Measurements from ENCODE around the gene RNF111.

RNF111 gene

DNA sequence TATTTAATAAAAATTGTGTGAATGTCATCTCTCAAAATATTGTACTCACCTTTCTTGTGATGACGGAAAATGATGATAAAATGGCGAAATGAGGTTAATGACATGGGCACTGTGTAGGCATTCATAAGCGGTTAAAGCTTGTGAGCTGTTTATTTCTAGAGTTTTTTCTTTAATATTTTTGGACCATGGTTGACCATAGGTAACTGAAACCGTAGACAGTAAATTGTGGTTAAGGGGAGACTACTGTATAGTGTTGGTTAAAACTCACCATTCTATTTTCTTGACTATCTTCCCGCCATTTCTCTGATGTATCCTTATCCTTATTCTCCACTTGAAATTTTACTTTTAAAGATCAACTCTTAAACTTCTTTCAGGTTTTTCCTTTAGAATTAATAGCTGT, 14.5 kb downstream of the RNF111 start:
- DNase-seq: no peak

DNA sequence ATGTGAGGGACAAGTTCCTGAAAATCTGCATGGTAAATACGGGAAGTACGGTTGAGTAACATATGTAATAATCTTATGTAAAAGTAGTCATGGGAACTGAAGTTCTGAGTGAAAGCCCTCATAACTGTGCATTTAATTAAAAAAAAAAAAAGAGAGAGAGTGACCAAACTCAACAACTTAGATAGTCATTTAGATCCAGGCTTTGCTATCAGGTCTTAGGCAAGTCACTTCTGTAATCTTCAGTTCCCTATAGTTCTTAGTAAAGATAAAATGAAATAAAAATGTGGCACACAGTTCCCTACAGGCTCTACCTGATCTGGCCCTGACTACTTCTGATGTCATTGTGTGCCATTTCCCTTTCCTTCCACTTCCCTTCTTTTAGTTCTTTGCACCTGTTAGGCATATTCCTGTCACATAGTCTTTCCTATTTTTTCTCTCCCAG, 15.0 kb downstream of the RNF111 start:
- no peak for DNase-seq

DNA sequence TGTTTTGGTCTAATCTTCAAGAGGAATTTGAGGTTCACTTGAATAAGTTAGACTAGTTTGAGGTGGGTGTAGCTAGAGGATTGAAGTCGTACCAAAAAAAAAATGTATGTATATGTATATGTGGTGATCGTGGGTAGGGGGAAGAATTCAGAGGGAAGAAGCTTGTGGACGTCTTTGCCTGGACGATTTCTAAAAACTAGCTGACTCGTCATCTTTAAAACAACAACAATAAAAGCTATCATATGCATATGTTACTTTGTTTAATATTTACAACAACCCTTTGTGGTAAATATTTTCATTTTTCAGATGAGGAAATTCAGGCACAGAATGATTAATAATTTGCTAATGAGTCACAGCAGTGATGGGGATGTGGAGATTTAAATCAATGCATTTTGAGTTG, 18.1 kb downstream of the RNF111 start:
- no peak for DNase-seq

DNA sequence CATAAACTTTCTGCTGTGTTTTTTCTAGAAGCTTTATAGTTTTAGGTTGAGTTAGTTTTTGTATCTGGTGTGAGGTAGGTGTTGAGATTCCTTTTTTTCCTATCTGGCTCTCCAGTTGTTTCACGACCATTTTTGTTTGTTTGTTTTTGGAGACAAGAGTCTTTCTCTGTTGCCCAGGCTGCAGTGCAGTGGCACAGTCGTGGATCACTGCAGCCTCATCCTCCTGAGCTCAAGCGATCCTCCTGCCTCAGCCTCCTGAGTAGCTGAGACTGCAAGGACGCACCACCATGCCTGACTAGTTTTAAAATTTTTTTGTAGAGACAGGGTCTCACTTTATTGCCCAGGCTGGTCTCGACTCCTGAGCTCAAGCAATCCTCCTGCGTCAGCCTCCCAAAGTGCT, 20.6 kb downstream of the RNF111 start:
- no peak for DNase-seq

DNA sequence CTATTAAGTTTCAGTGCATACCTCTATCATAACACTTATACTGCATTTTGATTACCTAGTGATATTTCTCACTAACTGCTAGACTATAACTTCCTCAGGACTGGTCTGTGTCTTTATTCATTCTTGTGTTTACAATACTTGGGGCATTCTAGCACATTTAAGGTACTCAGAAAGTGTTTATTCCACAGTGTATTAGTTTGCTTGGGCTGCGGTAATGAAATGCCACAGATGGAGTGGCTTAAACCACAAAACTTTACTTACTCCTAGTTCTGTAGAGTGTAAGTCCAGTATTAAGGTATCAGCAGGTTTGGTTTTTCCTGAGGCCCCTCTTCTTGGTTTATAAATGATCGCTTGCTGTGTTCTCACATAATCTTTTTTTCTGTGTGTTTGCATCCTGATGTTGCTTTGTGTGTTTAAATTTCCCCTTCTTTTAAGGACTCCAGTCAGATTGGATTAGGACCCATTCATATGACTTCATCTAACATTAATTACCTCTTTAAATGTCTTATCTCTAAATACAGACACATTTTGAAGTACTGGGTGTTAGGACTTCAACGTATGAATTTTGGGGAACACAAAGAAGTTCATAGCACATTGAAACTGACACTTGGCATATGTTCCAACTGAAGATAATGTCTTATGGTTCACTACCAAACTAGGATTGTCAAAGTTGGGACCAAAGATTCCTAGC, 23.9 kb downstream of the RNF111 start:
- DNase-seq: no peak

DNA sequence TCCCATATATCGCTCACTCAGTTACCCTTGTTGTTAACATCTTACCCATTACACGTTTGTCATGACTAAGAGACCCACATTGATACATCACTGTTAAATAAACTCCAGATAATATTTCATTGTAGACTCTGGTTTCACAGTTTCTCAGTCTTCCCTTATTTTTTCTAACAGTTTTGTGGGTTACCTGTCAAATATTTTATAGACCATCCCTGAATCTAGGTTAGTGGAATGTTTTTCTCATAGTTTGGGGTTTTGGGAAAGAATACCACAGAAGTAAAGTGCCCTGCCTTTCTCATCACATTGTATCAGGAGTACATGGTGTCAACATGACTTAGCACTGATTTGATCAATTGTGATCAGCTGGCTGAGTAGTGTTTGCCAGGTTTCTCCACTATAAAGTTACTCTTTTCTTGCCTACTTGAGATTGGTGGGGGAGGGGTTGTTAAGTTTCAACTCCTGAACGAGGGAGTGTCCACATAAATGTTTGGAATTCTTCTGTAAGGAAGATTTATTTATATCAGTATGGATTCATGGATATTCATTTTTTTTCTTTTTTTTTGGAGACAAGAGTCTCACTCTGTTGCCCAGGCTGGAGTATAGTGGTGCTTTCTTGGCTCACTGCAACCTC, 25.9 kb downstream of the RNF111 start:
- no peak for DNase-seq

DNA sequence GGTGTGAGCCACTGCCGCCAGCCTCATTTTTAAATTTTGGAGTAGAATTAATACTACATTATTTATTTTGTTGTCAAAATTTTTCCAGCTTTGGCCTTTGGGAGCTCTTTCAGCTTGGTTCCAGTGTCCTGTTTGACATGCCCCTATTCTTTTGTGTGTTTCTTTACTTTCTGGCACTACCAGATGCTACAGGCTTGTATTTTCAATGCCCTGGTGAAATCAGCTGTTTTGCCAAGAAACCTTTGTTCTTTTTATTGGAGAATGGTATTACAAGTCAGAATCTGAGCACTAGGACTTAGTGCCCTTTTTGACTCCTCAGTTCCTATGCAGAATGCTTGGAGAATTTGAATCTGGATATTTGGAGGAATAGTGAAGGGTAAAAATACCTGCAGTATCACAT, 26.6 kb downstream of the RNF111 start:
- DNase-seq: no peak

DNA sequence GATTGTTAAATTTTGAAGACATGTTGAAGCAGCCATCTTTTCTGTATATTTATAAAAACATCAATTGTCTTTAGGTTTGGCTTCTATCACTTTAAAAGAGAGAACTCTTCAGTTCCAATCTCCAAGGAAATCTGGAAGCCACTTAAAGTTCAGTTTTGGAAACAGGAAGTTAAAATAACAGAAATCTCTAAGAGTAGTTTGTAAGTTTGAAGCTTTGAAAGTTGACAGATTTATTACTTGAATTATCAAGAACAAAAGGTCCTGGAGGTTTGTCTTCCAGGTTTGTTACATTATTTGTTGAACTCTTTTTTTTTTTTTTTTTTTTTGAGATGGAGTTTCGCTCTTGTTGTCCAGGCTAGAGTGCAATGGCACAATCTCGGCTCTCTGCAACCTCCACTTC, 30.0 kb downstream of the RNF111 start:
- no peak for DNase-seq

DNA sequence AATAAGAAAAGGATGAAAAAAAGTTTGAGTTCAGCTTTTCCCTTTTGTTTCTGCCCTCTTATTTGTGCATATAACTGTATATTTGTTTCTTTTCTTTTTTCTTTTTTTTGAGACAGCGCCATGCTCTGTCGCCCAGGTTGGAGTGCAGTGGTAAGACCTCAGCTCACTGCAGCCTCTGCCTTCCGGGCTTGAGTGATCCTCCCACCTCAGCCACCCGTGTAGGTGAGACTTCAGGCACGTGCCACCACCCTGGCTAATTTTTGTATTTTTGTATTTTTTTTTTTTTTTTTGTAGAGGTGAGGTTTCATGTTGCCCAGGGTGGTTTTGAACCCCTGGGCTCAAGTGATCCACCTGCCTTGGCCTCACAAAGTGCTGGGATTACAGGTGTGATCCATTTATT, 31.4 kb downstream of the RNF111 start:
- DNase-seq: no peak

DNA sequence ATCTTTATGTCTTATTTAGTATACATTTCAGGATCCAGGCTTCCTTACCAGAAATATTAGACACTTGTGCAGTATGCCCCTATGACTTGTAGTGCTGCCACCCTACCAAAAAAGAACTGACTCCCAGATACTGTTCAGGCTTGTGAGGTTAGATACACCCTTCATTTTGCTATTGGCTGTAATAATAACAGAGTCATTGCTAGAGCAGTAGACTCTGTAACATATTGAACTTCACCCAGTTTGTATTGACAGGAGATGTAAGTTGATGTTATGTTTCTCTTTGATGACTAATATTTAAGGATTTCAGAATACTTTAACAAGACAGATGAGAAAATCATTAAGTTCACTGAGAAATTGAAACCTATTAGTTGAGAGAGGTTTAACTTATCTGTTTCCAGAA, 32.9 kb downstream of the RNF111 start:
- DNase-seq: no peak

DNA sequence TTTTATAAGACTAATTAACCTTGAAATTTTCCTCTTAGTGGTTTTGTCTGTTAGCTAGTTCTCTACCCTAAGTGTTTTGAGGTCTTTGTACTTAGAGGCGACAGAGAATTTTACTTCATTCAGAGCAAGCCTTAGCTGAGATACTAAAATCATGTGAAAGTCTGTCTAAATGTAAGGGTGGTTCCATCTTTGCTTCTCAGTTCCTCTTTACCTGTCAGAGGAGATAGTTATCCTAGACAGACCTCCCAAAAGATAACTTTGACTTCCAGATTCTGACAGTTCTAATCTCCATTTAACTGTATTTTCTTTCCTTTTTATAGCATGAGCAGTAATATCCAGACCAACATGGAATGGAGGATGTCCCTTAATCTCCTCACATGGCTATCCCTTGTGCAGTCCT, 34.7 kb downstream of the RNF111 start:
- DNase-seq: no peak

DNA sequence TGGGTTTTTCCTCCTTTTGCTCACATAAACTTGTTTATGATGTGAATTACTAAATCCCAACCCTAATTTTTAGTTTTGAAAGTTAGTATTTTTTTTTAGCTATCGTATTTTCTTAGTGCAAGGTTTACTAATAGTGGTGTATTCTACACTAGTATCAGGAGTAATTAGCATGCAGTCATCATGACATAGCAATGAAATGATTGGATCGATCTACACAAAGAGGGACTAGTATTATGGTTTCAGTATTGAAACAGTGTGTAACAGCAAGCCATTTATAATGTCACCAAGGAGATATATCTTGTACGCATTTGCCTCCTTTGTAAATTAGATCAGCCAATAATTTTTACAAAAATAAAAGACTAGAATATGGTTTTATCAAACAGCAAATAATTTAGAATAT, 38.7 kb downstream of the RNF111 start:
- no peak for DNase-seq

DNA sequence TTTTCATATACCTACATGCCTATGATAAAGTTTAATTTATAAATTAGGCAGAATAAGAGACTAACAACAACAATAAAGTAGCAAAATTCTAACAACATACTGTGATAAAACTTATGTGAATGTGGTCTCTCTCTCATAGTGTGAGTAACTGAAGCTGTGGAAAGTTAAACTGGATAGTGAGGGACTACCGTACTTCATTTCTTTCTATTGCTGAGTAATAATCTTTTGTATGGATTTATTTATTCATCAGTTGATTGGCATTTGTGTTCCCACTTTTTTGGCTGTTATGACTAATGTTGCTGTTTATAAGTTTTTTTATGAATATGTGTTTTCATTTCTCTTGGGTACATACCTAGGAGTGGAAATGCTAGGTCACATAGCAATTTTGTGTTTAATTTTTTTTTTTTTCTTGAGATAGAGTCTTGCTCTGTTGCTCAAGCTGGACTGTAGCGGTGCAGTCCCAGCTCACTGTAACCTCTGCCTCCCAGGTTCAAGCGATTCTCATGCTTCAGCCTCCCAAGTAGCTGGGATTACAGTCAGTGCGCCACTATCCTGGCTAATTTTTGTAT, 41.0 kb downstream of the RNF111 start:
- no peak for DNase-seq

DNA sequence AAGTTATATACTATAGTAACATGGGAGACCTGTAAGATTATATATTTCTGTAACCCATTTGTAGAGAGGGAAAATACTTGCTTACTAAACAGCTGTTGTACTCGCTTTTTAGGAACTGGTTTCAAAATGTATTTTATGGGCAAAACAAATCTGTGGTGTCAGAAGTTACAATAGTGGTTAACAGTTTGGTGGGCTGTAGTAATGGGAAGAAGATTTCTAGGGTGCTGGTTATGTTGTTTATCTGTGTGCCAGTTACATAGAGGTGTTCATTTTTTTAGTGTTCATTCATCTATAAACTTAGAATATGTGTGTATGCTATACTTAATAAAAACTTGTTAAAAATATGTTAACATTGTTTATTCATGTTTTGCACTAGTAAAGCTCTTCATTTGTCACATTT, 42.1 kb downstream of the RNF111 start:
- DNase-seq: no peak

DNA sequence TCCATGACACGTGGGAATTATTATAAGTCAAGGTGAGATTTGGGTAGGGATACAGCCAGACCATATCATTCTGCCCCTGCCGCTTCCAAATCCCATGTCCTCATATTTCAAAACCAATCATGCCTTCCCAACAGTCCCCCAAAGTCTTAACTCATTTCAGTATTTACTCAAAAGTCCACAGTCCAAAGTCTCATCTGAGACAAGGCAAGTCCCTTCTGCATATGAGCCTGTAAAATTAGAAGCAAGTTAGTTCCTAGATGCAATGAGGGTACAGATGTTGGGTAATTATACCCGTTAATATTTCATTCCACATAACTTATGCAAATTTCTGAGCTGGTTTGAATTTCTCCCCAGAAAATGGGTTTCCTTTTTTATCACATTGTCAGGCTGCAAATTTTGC, 47.7 kb downstream of the RNF111 start:
- DNase-seq: no peak

DNA sequence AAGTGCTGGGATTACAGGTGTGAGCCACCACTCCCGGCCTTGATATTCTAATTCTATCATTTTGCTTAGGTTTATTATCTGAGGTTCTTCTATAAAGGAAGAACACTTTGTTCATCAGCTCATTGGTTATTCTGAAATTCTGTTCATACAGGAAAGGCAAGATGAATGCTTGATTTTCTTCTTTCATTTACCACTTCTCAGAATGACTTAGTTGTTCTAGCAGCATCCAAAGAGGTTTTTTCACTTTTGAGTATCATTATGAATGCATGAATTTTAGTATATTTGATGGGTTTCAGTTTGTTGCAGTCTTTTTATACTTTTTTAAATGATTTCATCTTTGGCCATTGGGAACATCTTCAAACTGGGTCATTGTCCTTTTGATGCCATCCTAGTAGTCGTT, 51.8 kb downstream of the RNF111 start:
- no peak for DNase-seq

DNA sequence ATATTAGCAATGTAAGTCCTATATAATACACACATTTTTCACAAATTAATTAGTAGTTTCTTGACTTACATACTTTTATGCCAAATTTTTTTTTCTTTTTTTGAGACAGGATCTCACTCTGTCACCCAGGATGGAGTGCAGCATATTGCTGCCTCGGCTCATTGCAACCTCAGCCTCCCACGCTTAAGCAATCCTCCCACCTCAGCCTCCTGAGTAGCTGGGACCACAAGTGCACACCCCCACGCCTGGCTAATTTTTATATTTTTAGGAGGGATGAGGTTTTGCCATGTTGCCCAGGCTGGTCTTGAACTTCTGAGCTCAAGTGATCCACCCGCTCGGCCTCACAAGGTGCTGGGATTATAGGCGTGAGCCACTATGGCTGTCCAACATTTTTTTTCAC, 54.6 kb downstream of the RNF111 start:
- no peak for DNase-seq

DNA sequence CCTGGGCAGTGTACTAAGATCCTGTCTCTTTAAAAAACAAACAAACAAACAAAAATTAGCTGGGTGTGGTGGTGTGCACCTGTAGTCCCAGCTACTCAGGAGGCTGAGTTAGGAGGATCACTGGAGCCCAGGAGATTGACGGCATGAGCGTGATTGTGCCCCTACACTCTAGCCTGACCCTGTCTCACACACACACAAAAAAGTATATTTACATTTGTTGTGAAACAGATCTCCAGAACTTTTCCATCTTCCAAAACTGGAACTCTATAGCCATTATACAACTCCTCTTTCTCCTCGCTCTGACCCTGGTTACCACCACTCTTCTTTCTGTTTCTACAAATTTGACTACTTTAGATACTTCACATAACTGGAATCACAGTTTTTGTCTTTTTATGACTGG, 61.4 kb downstream of the RNF111 start:
- DNase-seq: no peak

DNA sequence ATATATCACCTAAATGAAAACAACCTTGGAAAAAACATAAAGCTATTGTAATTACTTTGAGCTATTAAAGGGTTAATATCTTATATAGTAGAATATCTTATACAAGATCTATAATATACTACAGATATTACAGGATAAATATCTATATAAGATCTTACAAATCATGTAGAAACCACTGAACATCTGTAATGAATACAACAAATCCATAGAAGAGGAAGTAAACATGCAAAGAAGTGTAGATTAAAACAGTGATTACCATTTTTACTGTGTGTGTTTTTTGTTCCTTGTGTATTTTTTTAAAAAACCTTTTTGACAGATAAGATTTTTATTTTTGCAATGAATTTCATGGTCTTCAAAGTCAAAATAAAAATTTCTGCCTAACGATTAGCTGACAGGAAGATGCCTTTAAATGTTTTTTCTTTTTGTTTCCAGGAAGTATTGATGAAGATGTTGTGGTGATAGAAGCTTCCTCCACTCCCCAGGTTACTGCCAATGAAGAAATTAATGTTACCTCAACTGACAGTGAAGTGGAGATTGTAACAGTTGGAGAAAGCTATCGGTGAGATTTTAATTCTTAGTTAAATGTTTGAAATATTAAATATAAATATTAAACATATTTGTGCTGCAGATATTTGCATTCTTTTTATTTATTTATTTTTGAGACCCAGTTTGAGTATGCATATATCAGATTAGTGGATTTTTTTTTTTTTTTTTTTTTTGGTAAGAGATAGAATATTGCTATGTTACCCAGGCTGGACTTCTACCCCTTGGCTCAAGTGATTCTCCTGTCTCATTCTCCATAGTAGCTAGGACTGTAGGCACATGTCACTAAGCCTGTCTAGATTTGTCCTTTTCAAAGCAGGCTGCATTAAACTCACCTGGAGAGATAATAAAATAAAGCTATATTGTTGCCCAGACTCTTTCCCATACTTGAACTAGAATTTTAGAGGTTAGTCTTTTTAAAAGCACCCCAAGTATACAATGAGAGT, 64.7 kb downstream of the RNF111 start:
- DNase-seq: no peak

DNA sequence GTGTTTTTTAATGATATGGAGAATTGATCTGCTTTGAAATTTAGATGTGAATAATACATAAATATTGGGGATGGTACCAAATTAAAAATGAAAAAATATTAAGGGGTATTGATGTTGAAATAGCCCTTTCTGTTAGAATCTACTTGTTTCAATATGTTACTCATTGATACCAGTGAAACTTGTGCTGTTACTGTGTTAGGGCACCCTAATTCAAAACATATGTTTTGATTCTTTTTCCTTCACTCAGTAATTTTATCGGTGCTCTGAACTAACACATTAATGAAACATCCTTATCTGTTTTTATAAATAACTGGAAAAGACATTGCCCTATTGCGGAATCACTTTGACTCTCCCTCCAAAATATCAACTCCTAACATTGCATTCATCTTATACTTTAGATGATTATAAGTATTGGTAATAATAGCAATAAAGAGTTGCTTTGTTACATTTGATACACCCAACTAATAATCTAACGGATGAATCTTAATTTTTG, 65.5 kb downstream of the RNF111 start:
- DNase-seq: no peak

DNA sequence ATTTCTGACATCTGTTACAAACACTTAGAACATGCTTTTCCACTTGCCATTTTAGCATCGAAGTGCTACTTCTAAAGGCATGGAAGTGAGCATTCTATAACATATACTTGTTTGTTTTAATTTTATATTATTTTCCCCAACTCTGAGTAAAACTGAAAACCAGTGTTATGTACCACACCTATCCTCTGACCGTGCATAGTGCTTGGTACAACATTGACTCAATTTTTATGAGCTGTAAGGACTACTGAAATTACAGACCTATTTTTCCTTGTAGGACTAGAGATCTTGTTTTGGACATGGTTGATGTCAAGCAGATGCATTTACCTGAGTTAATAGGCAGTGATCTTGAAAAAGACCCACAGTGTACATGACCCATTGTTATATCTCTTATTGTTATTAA, 66.0 kb downstream of the RNF111 start:
- DNase-seq: no peak

DNA sequence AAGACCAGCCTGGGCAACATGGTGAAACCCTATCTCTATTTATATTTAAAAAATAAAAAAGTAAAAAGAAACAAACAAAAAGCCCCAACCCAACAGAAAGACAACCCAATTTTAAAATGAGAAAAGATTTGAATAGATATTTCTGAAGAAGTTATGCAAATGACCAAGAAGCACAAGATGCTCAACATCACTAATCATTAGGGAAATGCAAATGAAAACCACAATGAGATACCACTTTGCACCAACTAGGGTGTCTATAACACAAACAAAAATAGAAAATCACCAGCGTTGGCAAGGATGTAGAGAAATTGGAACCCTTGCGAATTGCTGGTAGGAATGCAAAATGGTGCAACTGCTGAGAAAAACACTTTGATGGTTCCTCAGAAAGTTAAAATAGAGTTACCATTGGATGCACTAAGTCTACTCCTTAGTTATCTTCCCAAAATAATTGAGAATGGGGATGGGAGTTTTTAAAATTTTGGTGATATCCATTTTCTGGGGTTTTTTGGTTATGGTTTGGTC, 71.7 kb downstream of the RNF111 start:
- no peak for DNase-seq

DNA sequence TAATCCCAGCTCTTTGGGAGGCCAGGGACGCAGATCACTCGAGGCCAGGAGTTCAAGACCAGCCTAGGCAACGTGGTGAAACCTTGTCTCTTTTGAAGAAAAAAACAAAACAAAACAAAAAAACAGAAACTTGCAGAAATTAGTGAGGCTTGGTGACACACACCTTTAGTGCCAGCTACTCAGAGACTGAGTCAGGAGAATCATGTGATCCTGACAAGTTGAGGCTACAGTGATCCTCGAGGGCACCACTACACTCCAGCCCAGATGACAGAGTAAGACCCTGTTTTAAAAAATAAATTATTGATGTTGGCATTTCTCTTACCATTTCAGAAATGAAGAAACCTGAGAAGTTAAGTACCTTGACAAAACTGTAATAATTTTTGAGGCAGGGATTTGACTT, 72.9 kb downstream of the RNF111 start:
- no peak for DNase-seq
